HEK293T (cell line): ENCODE results near the gene PGM2.

Source experiments
- ARNT ChIP-seq: fragments of 450-650 bp; IDR thresholded peaks from 2 replicates; pipeline ENCODE4 v1.6.1; 2017; ENCODE audit warnings: mild to moderate bottlenecking
- ELF4 ChIP-seq: fragments of 450-650 bp; IDR thresholded peaks from 2 replicates; pipeline ENCODE4 v1.6.1; 2017; ENCODE audit warnings: antibody characterized with exemption
- FOXM1 ChIP-seq: fragments of 450-650 bp; IDR thresholded peaks from 2 replicates; pipeline ENCODE4 v1.6.1; 2017; ENCODE audit warnings: mild to moderate bottlenecking, borderline replicate concordance

DNA sequence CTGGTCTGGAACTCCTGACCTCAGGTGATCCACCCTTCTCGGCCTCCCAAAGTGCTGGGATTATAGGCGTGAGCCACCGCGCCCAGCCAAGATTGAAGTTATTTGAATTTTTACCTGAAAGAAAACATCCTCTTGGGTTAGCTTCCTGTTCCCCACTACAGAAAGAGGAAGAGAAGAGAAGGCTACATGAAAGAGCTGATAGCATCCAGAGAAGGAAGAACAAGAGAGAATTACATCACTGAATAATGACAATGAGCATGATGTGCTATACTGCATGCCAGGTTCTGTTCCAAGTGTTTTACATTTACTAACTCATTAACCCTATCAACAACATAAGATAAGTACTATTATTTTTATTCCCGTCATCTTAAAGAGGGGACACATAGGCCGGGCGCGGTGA lies 52.9 kb downstream of the PGM2 start:
- TF ChIP-seq ARNT (no peak), FOXM1 (no peak), ELF4 (no peak)
